HG03342 (cell line): Measurements from ENCODE around the gene DIP2C.
"Not testable (repeated sequence)": the region's sequence is repeated elsewhere in the genome, so short reads cannot be mapped to it uniquely, and the experiment has no call there.

ENCODE experiments used
- ATAC-seq: cut with Tn5 transposase; IDR thresholded peaks from one replicate; pipeline ENCODE4 v1.9.1; 2021; ENCODE audit warnings: mild to moderate bottlenecking, moderate library complexity; ENCODE audit not compliant: unreplicated experiment

The DIP2C gene

DNA sequence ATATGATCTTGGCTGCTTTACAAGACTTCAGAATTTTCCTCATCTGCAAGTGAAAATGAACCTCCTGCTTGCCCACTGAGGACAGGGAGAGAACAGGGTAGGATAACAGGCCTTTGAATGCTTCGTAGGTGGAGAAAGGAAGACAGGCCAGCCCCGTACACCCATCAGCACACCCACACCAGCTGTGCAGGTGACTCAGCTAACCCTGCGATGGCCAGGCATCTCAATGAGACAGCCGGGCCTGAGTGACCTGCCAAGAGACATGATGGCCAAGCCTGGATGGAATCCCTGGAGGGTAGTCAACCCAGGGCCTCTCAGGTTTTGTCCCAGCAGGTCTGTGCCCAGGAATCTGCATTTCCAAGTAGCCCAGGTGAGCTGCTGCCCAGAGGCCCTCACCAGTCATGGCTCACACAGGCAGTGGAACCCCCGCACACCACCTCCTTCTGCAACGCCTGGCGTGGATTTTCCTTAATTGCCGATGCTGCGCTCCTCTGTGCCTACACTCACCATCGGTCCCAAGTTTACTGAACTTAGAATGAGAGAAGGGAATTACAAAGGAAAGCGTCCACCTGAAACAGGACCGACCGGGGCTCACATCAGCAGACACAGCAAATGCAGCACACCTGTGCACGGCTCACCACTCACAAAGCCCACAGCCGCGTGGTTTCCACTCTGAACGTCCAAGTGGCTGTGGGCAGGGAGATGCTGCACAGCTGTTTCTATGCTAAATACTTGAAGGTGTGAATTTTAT is 163.7 kb downstream of the DIP2C start:
- ATAC-seq, result no peak

GRCh38 chr10:523925-524324 is 165.5 kb downstream of the DIP2C start:
- ATAC-seq, result no peak

GRCh38 chr10:522350-522749 is 167.1 kb downstream of the DIP2C start:
- ATAC-seq, result no peak

DNA sequence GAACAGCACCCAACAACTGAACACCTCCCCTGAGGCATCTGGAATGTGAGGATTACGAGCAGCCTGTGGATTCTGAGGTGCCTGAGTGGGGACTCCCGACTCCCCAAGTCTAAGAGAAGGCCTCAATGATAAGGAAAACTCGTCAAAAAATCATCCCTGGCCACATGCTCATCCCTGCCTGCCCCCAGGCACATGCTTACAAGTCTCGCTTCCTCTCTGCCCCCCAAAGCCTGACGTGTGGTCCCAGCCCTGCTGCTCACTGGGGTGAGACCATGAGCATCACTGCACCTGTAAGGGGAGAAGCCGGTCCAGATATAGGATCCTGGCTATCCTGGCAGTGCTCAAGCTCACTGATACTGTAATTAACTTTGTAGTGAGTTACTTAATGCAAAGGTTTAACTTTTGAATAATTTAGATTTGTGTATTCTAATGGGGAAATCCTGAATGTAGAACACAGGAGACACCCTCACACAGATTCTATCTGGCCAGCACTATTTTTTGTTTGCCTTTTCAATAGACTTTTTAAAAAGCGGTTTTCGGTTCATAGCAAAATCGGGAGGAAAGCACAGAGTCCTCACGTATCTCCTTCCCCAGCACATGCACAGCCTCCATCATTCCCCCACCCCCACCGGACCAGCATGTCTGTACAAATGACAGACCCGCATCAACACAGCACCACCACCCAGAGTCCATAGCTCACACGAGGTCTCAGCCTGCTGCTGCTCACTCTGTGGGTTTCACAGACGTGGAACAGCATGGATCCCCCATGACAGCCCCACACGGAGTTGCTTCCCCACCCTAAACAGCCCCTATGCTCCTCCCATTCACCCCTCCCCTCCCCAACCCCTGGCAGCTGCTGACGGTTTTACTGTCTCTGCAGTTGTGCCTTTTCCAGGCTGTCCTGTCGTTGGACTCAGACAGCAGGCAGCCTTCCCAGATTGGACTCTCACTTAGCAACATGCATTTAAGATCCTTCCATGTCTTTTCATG is 167.9 kb downstream of the DIP2C start:
- ATAC-seq, result no peak

- ATAC-seq, result no peak
Observed at GRCh38 chr10:520402-520787, 169.1 kb downstream of the DIP2C start.

DNA sequence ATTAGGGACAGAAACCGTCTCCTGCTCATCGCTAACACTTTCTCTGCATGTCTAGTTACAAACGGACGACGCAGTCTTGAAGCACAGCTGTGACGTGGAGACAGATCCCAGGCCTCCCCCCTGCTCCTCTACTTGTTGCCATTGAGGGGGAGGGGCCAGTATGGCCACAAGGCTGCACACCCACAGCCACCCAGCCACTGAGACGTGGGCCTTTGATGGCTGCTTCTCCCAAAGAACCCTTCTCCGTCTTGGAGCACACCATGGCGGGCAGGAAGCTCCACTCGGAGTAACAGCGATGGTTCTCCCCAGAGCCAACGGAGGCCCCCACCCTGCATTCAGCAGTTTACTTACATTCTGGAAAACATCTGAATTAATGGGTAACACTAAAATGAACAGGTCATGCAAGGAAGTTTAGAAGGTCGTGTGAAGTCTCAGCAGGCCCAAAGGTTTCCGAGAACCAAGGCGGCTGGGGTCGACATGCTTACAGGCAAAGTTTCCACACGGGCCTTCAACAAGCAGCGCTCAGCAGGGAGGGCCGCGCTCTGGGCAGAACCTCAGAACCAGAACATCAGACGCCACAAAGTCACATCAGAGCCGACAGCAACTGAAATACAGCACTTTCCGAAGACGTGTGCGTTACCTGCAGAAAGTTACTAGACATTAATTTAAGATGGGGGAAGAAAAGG is 169.6 kb downstream of the DIP2C start:
- no peak for ATAC-seq

GRCh38 chr10:519055-519715 is 170.3 kb downstream of the DIP2C start:
- no peak for ATAC-seq

DNA sequence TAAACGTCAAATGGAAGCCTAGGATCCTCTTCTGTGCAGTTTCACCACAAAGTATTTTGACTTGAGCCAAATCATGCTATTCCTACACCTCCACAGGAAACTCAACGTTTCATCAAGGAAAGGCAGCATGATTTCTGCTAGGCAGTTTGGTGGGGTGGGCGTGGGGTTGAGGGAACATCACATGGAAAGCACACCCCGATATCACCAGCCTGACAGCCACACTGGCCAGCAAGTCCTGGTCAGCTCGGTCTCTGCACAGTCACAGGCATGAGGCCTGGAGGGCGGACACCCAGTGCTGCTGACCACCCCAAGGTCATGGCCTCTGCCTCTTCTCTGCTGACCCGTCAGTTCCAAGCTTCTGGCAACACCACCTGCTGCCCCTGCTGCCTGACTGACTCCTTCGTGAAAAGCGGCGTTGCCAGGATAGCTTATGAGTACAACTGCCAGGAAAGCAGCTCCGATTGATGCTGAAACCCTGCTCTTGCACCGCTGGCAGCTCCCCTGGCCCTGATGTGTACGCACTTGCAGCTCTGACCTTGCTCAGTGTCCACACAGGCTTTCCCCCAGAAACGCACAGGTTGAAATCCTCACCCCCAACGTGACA is 171.5 kb downstream of the DIP2C start:
- ATAC-seq, result no peak

GRCh38 chr10:517241-517830 is 172.1 kb downstream of the DIP2C start:
- ATAC-seq, result no peak

- no peak for ATAC-seq
Observed at GRCh38 chr10:516764-517163, 172.7 kb downstream of the DIP2C start.

DNA sequence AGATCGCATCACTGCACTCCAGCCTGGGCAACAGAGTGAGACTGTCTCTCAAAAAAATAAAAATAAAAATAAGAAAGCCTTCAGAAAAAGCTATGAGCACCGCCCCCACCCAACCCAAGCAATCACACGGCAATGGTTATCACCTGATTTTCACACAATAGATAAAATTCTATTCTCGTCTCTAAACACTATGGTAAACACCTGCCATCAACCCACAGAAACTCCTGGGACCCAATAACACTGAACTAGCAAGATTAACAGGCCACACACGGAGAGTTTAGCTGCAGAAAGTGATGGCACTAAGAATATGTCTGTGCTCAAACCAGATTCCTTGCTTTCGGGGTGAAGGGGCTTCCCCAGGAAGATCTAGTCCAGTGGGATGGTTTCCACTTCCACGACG is 173.8 kb downstream of the DIP2C start:
- ATAC-seq, result no peak

DNA sequence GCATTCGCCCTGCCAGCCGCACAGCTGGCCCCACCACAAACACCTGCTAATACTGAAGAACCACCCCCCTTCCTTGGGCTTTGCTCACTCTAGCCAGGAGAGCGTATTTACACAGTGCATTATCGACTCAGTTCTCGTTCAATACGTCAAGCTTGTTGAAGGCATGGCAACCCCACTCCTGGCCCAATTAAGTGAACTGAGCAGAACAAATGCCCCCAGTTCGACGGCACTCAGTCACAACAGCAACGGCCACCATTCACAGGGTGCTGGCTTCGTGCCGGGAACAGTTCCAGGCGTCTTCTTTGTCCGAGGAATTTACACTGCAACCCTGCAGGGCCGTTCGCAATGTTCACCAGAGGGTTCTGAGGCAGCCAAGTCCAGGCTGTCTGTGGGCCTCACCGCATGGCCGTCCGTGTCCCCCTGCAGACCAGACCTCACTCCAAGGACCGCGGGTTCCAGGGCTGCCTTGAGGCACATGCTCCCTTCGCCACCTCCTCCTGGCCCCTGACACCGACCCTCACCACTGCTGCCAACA is 175.3 kb downstream of the DIP2C start:
- ATAC-seq, result no peak

- ATAC-seq, result no peak
Observed at GRCh38 chr10:513393-513792, 176.1 kb downstream of the DIP2C start.

DNA sequence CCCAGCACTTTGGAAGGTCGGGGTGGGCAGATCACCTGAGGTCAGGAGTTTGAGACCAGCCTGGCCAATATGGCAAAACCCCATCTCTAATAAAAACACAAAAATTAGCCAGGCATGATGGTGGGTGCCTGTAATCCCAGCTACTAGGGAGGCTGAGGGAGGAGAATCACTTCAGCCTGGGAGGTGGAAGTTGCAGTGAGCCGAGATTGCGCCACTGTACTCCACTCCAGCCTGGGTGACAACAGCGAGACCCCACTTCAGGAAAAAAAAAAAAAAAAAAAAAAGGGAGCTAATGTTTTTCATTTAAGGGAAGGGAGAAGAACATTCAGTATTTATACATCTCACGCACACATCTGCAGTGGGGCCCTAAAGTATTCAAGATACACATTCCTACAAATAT is 176.8 kb downstream of the DIP2C start:
- not testable (repeated sequence) for ATAC-seq

DNA sequence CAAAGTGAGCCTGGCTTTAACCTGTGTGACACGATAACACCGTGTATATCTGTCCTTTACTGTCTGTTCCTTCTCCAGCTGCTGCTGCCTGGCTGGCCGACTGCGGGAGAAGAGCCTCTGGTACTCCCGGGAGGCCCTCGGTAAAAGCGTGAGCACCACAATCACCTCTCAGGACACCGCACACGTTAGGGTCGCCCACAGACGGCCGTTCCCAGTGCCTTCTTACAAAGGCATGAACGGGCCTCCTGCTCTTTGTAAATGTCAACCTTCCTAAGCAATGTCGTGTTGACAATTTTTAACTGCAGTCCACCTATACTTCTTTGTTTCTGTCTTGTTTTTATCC is 177.6 kb downstream of the DIP2C start:
- no peak for ATAC-seq

DNA sequence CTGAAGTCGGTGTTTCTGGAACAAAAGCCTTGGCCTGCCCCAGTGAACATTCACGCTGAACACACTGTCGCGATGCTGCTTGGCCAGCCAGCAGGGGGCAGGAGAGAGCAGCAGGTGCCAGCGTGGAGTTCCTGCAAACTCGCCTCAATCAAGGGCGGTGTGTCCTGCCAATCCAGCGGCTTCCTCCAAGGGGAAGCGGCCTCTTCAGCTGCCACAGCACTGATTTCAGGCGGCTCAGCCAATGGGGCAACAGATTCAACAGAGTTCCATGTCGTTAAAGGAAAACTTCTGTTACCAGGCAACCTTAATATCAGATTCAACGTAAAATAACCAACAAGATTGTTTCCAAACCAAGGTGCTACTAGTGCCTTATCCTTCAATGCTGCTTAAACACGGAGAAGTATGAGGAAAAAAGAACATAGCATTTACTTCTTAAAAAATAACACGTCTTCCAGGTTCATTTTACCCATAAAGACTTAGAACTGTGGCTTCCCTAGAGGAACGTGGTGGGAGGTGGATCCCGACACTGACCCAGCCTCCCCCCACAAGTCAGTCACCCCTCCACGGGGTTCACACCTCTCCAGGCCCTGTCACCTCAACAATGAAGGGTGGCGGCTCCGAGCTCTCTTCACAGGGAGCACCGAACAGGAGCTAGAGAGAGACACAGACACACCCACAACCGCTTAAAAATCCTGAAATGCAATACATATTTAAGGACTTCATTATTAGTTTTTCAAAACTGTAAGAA is 178.2 kb downstream of the DIP2C start:
- ATAC-seq, result peak; percentile 62

DNA sequence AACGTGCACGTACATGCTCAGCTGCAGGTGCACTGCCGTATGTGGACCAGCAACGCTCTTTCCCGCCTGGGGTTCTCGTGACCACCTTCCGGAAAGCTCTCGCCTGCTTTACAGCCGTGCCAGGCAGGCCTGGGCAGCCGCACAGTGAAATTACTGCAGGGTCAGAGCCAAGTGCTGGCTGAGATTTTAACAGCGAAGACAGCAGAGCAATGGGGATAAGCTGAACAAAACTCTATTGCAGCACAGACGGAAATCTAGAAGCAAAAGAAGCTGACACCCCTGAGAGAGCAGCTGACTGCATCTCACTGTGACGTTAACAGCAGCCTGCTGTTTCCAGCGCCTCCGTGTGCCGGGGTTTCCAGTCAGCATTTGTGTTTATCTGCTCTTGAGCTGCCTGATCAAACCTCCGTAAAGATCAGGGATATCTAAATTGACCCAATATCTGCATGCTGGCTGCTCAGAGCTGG is 179.0 kb downstream of the DIP2C start:
- ATAC-seq, result no peak

GRCh38 chr10:509361-510102 is 179.9 kb downstream of the DIP2C start:
- no peak for ATAC-seq
